Urinary bladder (tissue), 4 donors: ENCODE results near the gene DRAM1. TPM values are rescaled to one million over a fixed set of nuclear protein-coding genes. Genes with fewer than 3 reads are reported as not detected.
A peak's percentile ranks its signal among the peaks of the same experiment; 100 is the strongest.

ENCODE experiments used
- DNase-seq: peaks from one replicate; pipeline ENCODE4 v3.0.0-alpha.2; 2015; ENCODE audit errors: extremely low spot score
- H3K27ac ChIP-seq: one replicate; pipeline ENCODE4 v1.5.1; 2013; ENCODE audit warnings: low read depth, mild to moderate bottlenecking, moderate library complexity
- H3K36me3 ChIP-seq: one replicate; pipeline ENCODE4 v1.6.1; 2013; ENCODE audit warnings: mild to moderate bottlenecking, moderate library complexity; ENCODE audit not compliant: insufficient read depth
- H3K4me1 ChIP-seq: one replicate; pipeline ENCODE4 v1.6.1; 2013; ENCODE audit warnings: mild to moderate bottlenecking, moderate library complexity; ENCODE audit not compliant: insufficient read depth
- H3K4me3 ChIP-seq: one replicate; pipeline ENCODE4 v1.5.1; 2013; ENCODE audit warnings: low read depth, low read length
- WGBS: extraction: QIAGEN DNeasy Blood & Tissue Kit; methylation state at CpG from one replicate; pipeline ENCODE4 v1.1.7; 2013; 5-methylcytosine and 5-hydroxymethylcytosine counted together
- polyA plus RNA-seq: library from polyadenylated mRNA; stranded (reverse); fragments of 200-250 nt; gene quantifications from one replicate; pipeline ENCODE4 v1.2.3, GENCODE V29; 2013
- total RNA-seq: library from RNA; depleted of rRNA; stranded (reverse); fragments of >200 nt; gene quantifications from one replicate; pipeline ENCODE4 v1.2.3, GENCODE V29; 2014
- donor health status: healthy with polysubstance abuse.
- donor health status: healthy.

Gene DRAM1
- total and polyA plus RNA-seq, 2 donors: 14.0 to 19.4 TPM

GRCh38 chr12:101929365-101930041, 52.1 kb downstream of the DRAM1 start:
- Histone ChIP-seq H3K27ac (no peak overlapping the region), H3K36me3 (no peaks in the 10 kb centered on the region), H3K4me1 (no peaks in the 10 kb centered on the region), H3K4me3 (no peak overlapping the region)
- no peak for DNase-seq
- 83% methylated on average over 11 of the region's 11 CpGs for WGBS

- DNase-seq: no peak
- Histone ChIP-seq H3K27ac (no peak overlapping the region), H3K4me1 (peaks cover 2% of the 10 kb centered on the region), H3K36me3 (no peaks in the 10 kb centered on the region), H3K4me3 (no peak overlapping the region)
- WGBS: 82% methylated on average over 5 of the region's 5 CpGs
These were observed 54.3 kb downstream of the DRAM1 start for GRCh38 chr12:101931498-101932326.

GRCh38 chr12:101933866-101934514, 56.6 kb downstream of the DRAM1 start:
- H3K4me1 ChIP-seq: peaks cover 2% of the 10 kb centered on the region
- H3K36me3 ChIP-seq: no peaks in the 10 kb centered on the region
- H3K4me3 ChIP-seq: no peak overlapping the region
- DNase-seq: no peak
- no peak overlapping the region for H3K27ac ChIP-seq
- WGBS: 72% methylated on average over 5 of the region's 5 CpGs

- no peak overlapping the region for H3K27ac ChIP-seq
- H3K36me3 ChIP-seq: no peaks in the 10 kb centered on the region
- WGBS: 34% methylated on average over 9 of the region's 9 CpGs
- DNase-seq: peak; percentile 74
- H3K4me1 ChIP-seq: peaks cover 2% of the 10 kb centered on the region
- H3K4me3 ChIP-seq: no peak overlapping the region
These were observed 58.7 kb downstream of the DRAM1 start for GRCh38 chr12:101935890-101936746.

- H3K27ac ChIP-seq: no peak overlapping the region
- DNase-seq: no peak
- 47% methylated on average over 3 of the region's 3 CpGs for WGBS
These were observed 61.9 kb downstream of the DRAM1 start for GRCh38 chr12:101939306-101939705.

GRCh38 chr12:101939856-101940265, 62.5 kb downstream of the DRAM1 start:
- peak; percentile 73 for DNase-seq
- no peak overlapping the region for H3K4me3 ChIP-seq
- peaks cover 2% of the 10 kb centered on the region for H3K4me1 ChIP-seq
- H3K36me3 ChIP-seq: no peaks in the 10 kb centered on the region
- no peak overlapping the region for H3K27ac ChIP-seq
- WGBS: 3% methylated on average over 3 of the region's 3 CpGs

More at GRCh38 chr12:101939306-101939705, 61.9 kb downstream of the DRAM1 start:
- Histone ChIP-seq H3K4me3 (no peak overlapping the region), H3K4me1 (peaks cover 2% of the 10 kb centered on the region), H3K36me3 (no peaks in the 10 kb centered on the region)

- Histone ChIP-seq H3K27ac (no peak overlapping the region), H3K4me3 (no peak overlapping the region), H3K4me1 (peaks cover 2% of the 10 kb centered on the region), H3K36me3 (no peaks in the 10 kb centered on the region)
- DNase-seq: no peak
- 77% methylated on average over 5 of the region's 5 CpGs for WGBS
These were observed 63.1 kb downstream of the DRAM1 start for GRCh38 chr12:101940400-101940950.

GRCh38 chr12:101941306-101942249, 64.2 kb downstream of the DRAM1 start:
- Histone ChIP-seq H3K27ac (no peak overlapping the region), H3K4me3 (no peak overlapping the region), H3K36me3 (no peaks in the 10 kb centered on the region), H3K4me1 (no peaks in the 10 kb centered on the region)
- WGBS: 68% methylated on average over 4 of the region's 4 CpGs
- DNase-seq: no peak

GRCh38 chr12:101942250-101942605, 64.8 kb downstream of the DRAM1 start:
- H3K27ac ChIP-seq: no peak overlapping the region

GRCh38 chr12:101945369-101946232, 68.2 kb downstream of the DRAM1 start:
- DNase-seq: no peak
- no peaks in the 10 kb centered on the region for H3K4me1 ChIP-seq
- no peak overlapping the region for H3K4me3 ChIP-seq
- no peaks in the 10 kb centered on the region for H3K36me3 ChIP-seq
- 44% methylated on average over 15 of the region's 15 CpGs for WGBS
- H3K27ac ChIP-seq: no peak overlapping the region

More at GRCh38 chr12:101942250-101942605, 64.8 kb downstream of the DRAM1 start:
- Histone ChIP-seq H3K4me1 (no peaks in the 10 kb centered on the region), H3K36me3 (no peaks in the 10 kb centered on the region), H3K4me3 (no peak overlapping the region)
- 98% methylated on average over 1 of the region's 1 CpG for WGBS
- no peak for DNase-seq

- no peak overlapping the region for H3K4me3 ChIP-seq
- H3K4me1 ChIP-seq: no peaks in the 10 kb centered on the region
- H3K27ac ChIP-seq: no peak overlapping the region
- DNase-seq: no peak
- 93% methylated on average over 1 of the region's 1 CpG for WGBS
- no peaks in the 10 kb centered on the region for H3K36me3 ChIP-seq
These were observed 68.8 kb downstream of the DRAM1 start for GRCh38 chr12:101946233-101946611.
